HFFc6 (cell line): ENCODE results near the gene GPR65. TPM values are rescaled to one million over a fixed set of nuclear protein-coding genes. Genes with fewer than 3 reads are reported as not detected.
"Not testable (repeated sequence)": the region's sequence is repeated elsewhere in the genome, so short reads cannot be mapped to it uniquely, and the experiment has no call there.

Source experiments
- DNase-seq: peaks from one replicate; pipeline ENCODE4 v3.0.0-alpha.2; 2018
- H3K27ac Mint-ChIP-seq: 2 replicates; pipeline ENCODE4 v1.8.0; 2020; ENCODE audit warnings: mild to moderate bottlenecking, mixed read lengths
- H3K27me3 Mint-ChIP-seq: 2 replicates; pipeline ENCODE4 v1.8.0; 2021; ENCODE audit warnings: mild to moderate bottlenecking, moderate library complexity, mixed read lengths; ENCODE audit not compliant: insufficient read depth
- H3K36me3 Mint-ChIP-seq: 2 replicates; pipeline ENCODE4 v1.8.0; 2021; ENCODE audit warnings: low read depth, mixed read lengths
- H3K4me1 Mint-ChIP-seq: 2 replicates; pipeline ENCODE4 v1.8.0; 2020; ENCODE audit warnings: low read depth, mixed read lengths
- H3K4me3 Mint-ChIP-seq: 2 replicates; pipeline ENCODE4 v1.8.0; 2020; ENCODE audit warnings: mild to moderate bottlenecking, moderate library complexity, mixed read lengths
- H3K9me3 Mint-ChIP-seq: 2 replicates; pipeline ENCODE4 v1.8.0; 2020; ENCODE audit warnings: mild to moderate bottlenecking, mixed read lengths
- total RNA-seq, 6 experiments: library from RNA; stranded (reverse); fragmentation: NEBNext Ultra II Directional; extraction: Animal tissue kit (Norgen Biotek cat#: 25700); gene quantifications; 2 replicates in 1 of 6; 3 replicates in 5 of 6; pipeline ENCODE4 v1.2.3, GENCODE V29; 2021
- TF ChIP-seq, protein P1 (sequence below): fragments of 200-600 bp; sonication (generic); IDR thresholded peaks from 2 replicates; pipeline ENCODE4 v1.5.0; 2021; ENCODE audit warnings: antibody characterized with exemption, mild to moderate bottlenecking

GPR65 gene
- total RNA-seq, 6 experiments from 2014 or later: 0.07 to 0.34 (median 0.20) TPM; not detected in 1

GRCh38 chr14:88017535-88017934 lies 12.6 kb downstream of the GPR65 start:
- DNase-seq: no peak
- Mint-ChIP-seq H3K36me3 (no peaks in the 10 kb centered on the region), H3K4me3 (no peak overlapping the region), H3K27me3 (peaks cover 10% of the 10 kb centered on the region), H3K4me1 (no peaks in the 10 kb centered on the region), H3K27ac (no peak overlapping the region), H3K9me3 (no peaks in the 10 kb centered on the region)
- TF ChIP-seq, protein P1, sequence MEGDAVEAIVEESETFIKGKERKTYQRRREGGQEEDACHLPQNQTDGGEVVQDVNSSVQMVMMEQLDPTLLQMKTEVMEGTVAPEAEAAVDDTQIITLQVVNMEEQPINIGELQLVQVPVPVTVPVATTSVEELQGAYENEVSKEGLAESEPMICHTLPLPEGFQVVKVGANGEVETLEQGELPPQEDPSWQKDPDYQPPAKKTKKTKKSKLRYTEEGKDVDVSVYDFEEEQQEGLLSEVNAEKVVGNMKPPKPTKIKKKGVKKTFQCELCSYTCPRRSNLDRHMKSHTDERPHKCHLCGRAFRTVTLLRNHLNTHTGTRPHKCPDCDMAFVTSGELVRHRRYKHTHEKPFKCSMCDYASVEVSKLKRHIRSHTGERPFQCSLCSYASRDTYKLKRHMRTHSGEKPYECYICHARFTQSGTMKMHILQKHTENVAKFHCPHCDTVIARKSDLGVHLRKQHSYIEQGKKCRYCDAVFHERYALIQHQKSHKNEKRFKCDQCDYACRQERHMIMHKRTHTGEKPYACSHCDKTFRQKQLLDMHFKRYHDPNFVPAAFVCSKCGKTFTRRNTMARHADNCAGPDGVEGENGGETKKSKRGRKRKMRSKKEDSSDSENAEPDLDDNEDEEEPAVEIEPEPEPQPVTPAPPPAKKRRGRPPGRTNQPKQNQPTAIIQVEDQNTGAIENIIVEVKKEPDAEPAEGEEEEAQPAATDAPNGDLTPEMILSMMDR: no peak

DNA sequence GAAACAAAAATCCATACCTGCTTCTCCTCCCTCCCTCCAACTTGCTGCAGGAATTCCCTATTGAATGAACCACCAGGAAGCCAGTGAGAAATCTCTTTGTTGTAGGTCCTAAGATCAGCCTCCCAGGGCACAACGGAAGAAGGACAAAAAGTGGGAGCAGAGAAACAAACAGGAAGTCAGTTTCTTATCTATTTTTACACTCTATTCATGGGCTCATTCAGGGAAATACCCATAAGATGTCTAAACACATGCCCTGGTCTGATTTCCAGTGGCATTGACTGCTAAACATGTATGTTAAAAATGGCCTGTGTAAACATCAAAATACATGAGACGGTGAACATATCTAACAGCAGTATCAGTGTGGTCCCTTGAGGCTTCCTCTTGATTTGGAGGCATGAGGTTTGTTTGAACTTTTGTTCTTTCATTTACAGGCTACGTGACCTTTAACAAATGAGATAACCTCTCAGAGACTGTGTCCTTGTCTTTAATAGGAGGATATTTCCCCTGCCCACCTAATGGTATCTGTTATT lies 18.8 kb downstream of the GPR65 start:
- Mint-ChIP-seq H3K4me1 (no peaks in the 10 kb centered on the region), H3K9me3 (no peaks in the 10 kb centered on the region), H3K36me3 (no peaks in the 10 kb centered on the region), H3K27me3 (peaks cover 1% of the 10 kb centered on the region), H3K27ac (no peak overlapping the region), H3K4me3 (no peak overlapping the region)
- TF ChIP-seq, protein P1: no peak
- DNase-seq: no peak

- H3K27me3 Mint-ChIP-seq, H3K36me3 Mint-ChIP-seq, H3K4me1 Mint-ChIP-seq, DNase-seq, H3K27ac Mint-ChIP-seq, H3K9me3 Mint-ChIP-seq, H3K4me3 Mint-ChIP-seq: not testable (repeated sequence)
These were observed 19.5 kb downstream of the GPR65 start for GRCh38 chr14:88024252-88025086.

GRCh38 chr14:88025313-88025712 lies 20.4 kb downstream of the GPR65 start:
- no peaks in the 10 kb centered on the region for H3K4me1 Mint-ChIP-seq
- H3K36me3 Mint-ChIP-seq: no peaks in the 10 kb centered on the region
- H3K27ac Mint-ChIP-seq: no peak overlapping the region
- H3K4me3 Mint-ChIP-seq: no peak overlapping the region
- TF ChIP-seq, protein P1: no peak
- no peaks in the 10 kb centered on the region for H3K9me3 Mint-ChIP-seq
- peaks cover 1% of the 10 kb centered on the region for H3K27me3 Mint-ChIP-seq
- no peak for DNase-seq

DNA sequence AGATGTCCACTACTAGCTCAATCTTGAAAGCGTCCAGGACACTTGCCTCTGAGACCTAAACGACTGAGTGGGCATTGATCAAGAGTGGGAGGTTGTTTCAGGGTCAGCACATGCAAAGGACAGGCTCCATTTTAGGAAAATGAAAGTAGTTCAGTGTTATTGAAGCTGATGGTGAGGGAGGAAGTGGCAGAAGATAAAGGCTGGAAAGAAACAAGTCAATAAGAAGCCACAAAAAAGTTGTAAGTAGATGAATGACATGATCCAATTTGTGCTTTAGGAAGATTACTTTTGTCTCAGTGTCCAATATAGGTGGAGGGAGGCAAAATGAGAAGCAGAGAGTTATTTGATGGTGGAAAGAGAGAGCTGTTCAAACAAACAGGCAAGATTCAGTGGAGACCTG lies 22.0 kb downstream of the GPR65 start:
- TF ChIP-seq, protein P1: no peak
- no peak overlapping the region for H3K4me3 Mint-ChIP-seq
- no peak for DNase-seq
- no peaks in the 10 kb centered on the region for H3K36me3 Mint-ChIP-seq
- no peaks in the 10 kb centered on the region; the same call in none of the 2 replicates for H3K27me3 Mint-ChIP-seq
- H3K4me1 Mint-ChIP-seq: no peaks in the 10 kb centered on the region
- H3K27ac Mint-ChIP-seq: no peak overlapping the region
- no peaks in the 10 kb centered on the region for H3K9me3 Mint-ChIP-seq

DNA sequence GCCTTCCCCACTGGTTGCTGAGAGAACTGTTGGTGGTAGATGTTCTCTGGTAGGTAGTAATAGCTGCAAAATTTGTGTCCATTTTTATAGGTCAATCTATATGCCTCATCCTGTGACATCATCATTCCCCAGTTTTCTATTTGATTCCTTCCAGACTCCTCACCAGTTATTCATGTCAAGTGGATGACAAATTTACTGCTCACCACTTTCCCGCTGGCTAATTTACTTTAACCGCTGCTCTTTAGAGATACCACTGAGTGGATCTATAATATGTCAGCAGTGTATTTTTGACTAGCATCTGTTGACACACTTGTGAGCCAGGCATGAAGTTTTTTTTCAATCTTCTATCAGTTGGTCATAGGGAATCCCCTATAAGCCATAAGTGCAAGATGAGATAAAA lies 24.6 kb downstream of the GPR65 start:
- no peak for DNase-seq
- Mint-ChIP-seq H3K4me1 (no peaks in the 10 kb centered on the region), H3K9me3 (no peaks in the 10 kb centered on the region), H3K36me3 (no peaks in the 10 kb centered on the region), H3K27me3 (no peaks in the 10 kb centered on the region; the same call in none of the 2 replicates), H3K27ac (no peak overlapping the region), H3K4me3 (no peak overlapping the region)
- TF ChIP-seq, protein P1: no peak
